ENCODE data around the gene VIPAS39. TPM values are rescaled to one million over a fixed set of nuclear protein-coding genes. Genes with fewer than 3 reads are reported as not detected.
"Not testable (repeated sequence)": the region's sequence is repeated elsewhere in the genome, so short reads cannot be mapped to it uniquely, and the experiment has no call there.

Gene VIPAS39
- total and polyA plus RNA-seq, 2 experiments from 2014 or later, result 14.9 to 25.0 TPM

DNA sequence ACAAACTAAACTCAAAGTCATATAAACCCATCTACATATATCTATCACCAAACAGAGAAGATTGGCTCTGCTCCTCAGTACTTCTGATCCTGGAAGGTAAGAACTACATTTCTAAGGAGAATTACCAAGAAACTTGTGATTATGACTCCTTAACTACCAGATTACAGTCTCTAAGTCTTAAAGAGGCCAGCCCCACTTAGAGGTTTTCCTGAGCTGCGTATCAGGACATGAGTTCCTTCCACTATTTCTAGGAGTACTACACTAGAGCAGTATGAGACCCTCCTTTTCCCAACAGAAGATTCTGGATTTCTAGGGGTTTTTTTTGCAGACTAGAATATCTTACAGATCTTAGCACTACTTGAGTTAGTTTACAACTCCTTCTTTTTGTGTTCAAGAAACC is 34.0 kb downstream of the VIPAS39 start, which contains the start of gene NOXRED1:
Gene NOXRED1 (minus strand): TSS at position 101 of the 400 bp plus-strand sequence. CDS start 634 bp downstream, outside the sequence.
- Histone ChIP-seq H4K20me1 (ENCODE audit: insufficient read depth) (no peaks in the 10 kb centered on the region), H3K9ac (no peak within 1 kb of the TSS), H3K27me3 (replicated peaks; ENCODE audit: insufficient read depth) (no peaks in the 10 kb centered on the region), H3K79me2 (ENCODE audit: insufficient read depth) (no peaks in the 10 kb centered on the region), H2AFZ (no peak within 1 kb of the TSS), H3F3A (ENCODE audit: insufficient read depth) (no peaks in the 10 kb centered on the region), H3K4me3 (no peak within 1 kb of the TSS), H3K9me3 (ENCODE audit: low read depth) (no peaks in the 10 kb centered on the region), H3K4me1 (ENCODE audit: insufficient read depth) (no peaks in the 10 kb centered on the region), H3K27ac (no peak within 1 kb of the TSS), H3K36me3 (ENCODE audit: low read depth) (peaks cover 18% of the 10 kb centered on the region; the same call in 1 of the 2 replicates), H3K4me2 (ENCODE audit: unreplicated experiment) (no peak within 1 kb of the TSS), H3K9me2 (ENCODE audit: insufficient read depth) (no peaks in the 10 kb centered on the region)
- TF ChIP-seq EZH2 (IDR thresholded peaks at IDR 0.05; ENCODE audit: insufficient read depth, poor library complexity, severe bottlenecking) (no peak), EZH2phosphoT487 (IDR thresholded peaks at IDR 0.05; ENCODE audit: insufficient read depth, low read depth) (no peak)
- 97% methylated on average over 1 of the region's 1 CpG for WGBS, 2 experiments (ENCODE audit: low coverage in 1 of 2, low lambda C conversion rate in 2 of 2, missing lambda C conversion rate in 2 of 2)
- in situ Hi-C loops (cut with MboI), result no loop called here
- DNase-seq, result no peak

DNA sequence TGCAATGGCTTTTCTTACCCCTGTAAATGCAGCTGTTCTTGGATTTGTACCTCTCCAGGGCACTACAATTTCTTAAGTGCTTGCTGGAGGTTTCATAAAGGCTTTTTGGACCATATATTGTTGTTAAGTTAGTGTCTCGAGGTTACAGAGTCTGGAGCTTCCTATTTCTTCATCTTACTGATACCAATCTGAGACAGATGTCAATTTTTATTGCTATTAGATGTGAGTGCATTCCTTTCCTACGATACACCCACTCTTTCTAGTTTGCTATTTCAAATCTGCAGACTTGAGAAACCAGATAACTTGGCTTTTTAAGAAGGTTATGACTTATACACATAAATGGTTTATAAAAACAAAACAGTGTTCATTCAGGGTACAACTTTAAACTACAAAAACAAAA is 36.2 kb downstream of the VIPAS39 start:
- Histone ChIP-seq H3K4me2 (ENCODE audit: unreplicated experiment) (no peak overlapping the region), H3K4me1 (ENCODE audit: insufficient read depth) (no peaks in the 10 kb centered on the region), H3F3A (ENCODE audit: insufficient read depth) (peaks cover 10% of the 10 kb centered on the region; the same call in 1 of the 2 replicates), H3K36me3 (ENCODE audit: low read depth) (0 out of 2 replicates have a peak, but pooled peaks cover 5% of the 10 kb centered on the region), H4K20me1 (ENCODE audit: insufficient read depth) (no peaks in the 10 kb centered on the region), H3K9me2 (ENCODE audit: insufficient read depth) (no peaks in the 10 kb centered on the region), H3K4me3 (no peak overlapping the region), H3K9me3 (ENCODE audit: low read depth) (no peaks in the 10 kb centered on the region), H3K27ac (no peak overlapping the region), H3K79me2 (ENCODE audit: insufficient read depth) (no peaks in the 10 kb centered on the region), H2AFZ (no peak overlapping the region), H3K9ac (no peak overlapping the region), H3K27me3 (replicated peaks; ENCODE audit: insufficient read depth) (no peaks in the 10 kb centered on the region)
- in situ Hi-C loops (cut with MboI), result no loop called here
- WGBS, 2 experiments (ENCODE audit: low coverage in 1 of 2, low lambda C conversion rate in 2 of 2, missing lambda C conversion rate in 2 of 2), result 41 to 55% methylated on average over 2 of the region's 2 CpGs
- peak; percentile 4 for DNase-seq
- TF ChIP-seq EZH2phosphoT487 (IDR thresholded peaks at IDR 0.05; ENCODE audit: insufficient read depth, low read depth), result no peak
- no peak for TF ChIP-seq EZH2 (IDR thresholded peaks at IDR 0.05; ENCODE audit: insufficient read depth, poor library complexity, severe bottlenecking)

DNA sequence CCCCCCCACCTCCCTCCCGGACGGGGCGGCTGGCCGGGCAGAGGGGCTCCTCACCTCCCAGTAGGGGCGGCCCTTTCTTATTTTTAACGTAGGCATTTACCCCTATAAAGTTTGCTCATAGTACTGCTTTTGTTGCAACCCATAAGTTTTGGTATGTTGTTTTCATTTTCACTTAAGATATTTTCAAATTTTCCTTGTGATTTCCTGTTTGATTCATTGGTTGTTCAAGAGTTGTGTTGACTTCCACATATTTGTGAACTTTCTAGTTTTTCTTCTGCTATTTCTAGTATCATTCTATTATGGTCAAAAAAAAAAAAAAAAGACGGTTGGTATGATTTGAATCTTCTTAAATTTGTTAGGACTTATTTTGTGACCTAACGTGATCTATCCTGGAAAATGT is 40.6 kb downstream of the VIPAS39 start:
- in situ Hi-C loops (cut with MboI), result no loop called here
- H3K27ac ChIP-seq, result no peak overlapping the region
- no peak overlapping the region for H2AFZ ChIP-seq
- H3K27me3 ChIP-seq (replicated peaks; ENCODE audit: insufficient read depth), result no peaks in the 10 kb centered on the region
- H3K36me3 ChIP-seq (ENCODE audit: low read depth), result no peaks in the 10 kb centered on the region
- TF ChIP-seq EZH2phosphoT487 (IDR thresholded peaks at IDR 0.05; ENCODE audit: insufficient read depth, low read depth) (no peak), EZH2 (IDR thresholded peaks at IDR 0.05; ENCODE audit: insufficient read depth, poor library complexity, severe bottlenecking) (no peak)
- no peaks in the 10 kb centered on the region for H3K9me3 ChIP-seq (ENCODE audit: low read depth)
- no peak overlapping the region for H3K4me2 ChIP-seq (ENCODE audit: unreplicated experiment)
- peaks cover 10% of the 10 kb centered on the region; the same call in 1 of the 2 replicates for H3F3A ChIP-seq (ENCODE audit: insufficient read depth)
- H3K4me1 ChIP-seq (ENCODE audit: insufficient read depth), result no peaks in the 10 kb centered on the region
- H3K9ac ChIP-seq, result no peak overlapping the region
- no peak for DNase-seq
- H4K20me1 ChIP-seq (ENCODE audit: insufficient read depth), result no peaks in the 10 kb centered on the region
- H3K9me2 ChIP-seq (ENCODE audit: insufficient read depth), result no peaks in the 10 kb centered on the region
- WGBS, 2 experiments (ENCODE audit: low coverage in 1 of 2, low lambda C conversion rate in 2 of 2, missing lambda C conversion rate in 2 of 2), result 83 to 91% methylated on average over 4 to 8 of the region's 8 CpGs
- no peak overlapping the region for H3K4me3 ChIP-seq
- no peaks in the 10 kb centered on the region for H3K79me2 ChIP-seq (ENCODE audit: insufficient read depth)

DNA sequence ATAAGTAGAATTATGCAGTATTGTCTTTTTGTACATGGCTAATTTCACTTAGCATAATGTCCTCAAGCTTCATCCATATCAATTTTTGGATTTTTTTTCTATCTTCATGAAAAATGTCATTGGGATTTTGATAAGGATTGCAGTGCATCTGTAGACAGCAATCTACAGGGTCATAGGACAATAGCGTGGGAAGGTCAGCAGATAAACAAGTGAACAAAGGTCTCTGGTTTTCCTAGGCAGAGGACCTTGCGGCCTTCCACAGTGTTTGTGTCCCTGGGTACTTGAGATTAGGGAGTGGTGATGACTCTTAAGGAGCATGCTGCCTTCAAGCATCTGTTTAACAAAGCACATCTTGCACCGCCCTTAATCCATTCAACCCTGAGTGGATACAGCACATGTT is 41.3 kb downstream of the VIPAS39 start:
- H4K20me1 ChIP-seq (ENCODE audit: insufficient read depth); H3K4me3 ChIP-seq; H3K4me2 ChIP-seq (ENCODE audit: unreplicated experiment); H3K9me3 ChIP-seq (ENCODE audit: low read depth); H3K9me2 ChIP-seq (ENCODE audit: insufficient read depth); in situ Hi-C loops (cut with MboI); H3K9ac ChIP-seq; H2AFZ ChIP-seq; DNase-seq; H3K36me3 ChIP-seq (ENCODE audit: low read depth); H3K27ac ChIP-seq; H3K27me3 ChIP-seq (replicated peaks; ENCODE audit: insufficient read depth); H3F3A ChIP-seq (ENCODE audit: insufficient read depth); H3K79me2 ChIP-seq (ENCODE audit: insufficient read depth); H3K4me1 ChIP-seq (ENCODE audit: insufficient read depth): not testable (repeated sequence)
- 95 to 100% methylated on average over 2 of the region's 3 CpGs for WGBS, 2 experiments (ENCODE audit: low coverage in 1 of 2, low lambda C conversion rate in 2 of 2, missing lambda C conversion rate in 2 of 2)

DNA sequence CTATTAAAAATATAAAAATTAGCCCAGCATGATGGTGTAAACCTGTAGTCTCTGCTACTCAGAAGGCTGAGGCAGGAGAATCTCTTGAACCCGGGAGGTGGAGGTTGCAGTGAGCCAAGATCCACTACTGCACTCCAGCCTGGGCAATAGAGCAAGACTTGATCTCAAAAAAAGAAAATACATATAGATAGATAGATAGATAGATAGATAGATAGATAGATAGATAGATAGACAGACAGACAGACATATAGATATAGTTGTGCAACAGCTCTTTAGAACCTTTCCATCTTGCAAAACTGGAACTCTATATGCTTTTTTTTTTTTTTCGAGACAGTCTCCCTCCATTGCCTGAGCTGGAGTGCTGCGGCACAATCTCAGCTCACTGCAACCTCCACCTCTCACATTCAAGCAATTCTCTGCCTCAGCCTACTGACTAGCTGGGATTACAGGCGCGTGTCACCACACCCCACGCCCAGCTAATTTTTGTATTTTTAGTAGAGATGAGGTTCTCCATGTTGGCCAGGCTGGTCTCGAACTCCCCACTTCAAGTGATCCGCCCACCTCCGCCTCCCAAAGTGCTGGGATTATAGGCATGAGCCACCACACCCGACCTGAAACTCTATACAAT is 41.9 kb downstream of the VIPAS39 start:
- H3K4me1 ChIP-seq (ENCODE audit: insufficient read depth); H3K9me3 ChIP-seq (ENCODE audit: low read depth); H3K79me2 ChIP-seq (ENCODE audit: insufficient read depth); H3K4me3 ChIP-seq; H3K9me2 ChIP-seq (ENCODE audit: insufficient read depth); H4K20me1 ChIP-seq (ENCODE audit: insufficient read depth); H3K4me2 ChIP-seq (ENCODE audit: unreplicated experiment); in situ Hi-C loops (cut with MboI); H3K27ac ChIP-seq; H2AFZ ChIP-seq; H3K36me3 ChIP-seq (ENCODE audit: low read depth); H3K9ac ChIP-seq; DNase-seq; H3K27me3 ChIP-seq (replicated peaks; ENCODE audit: insufficient read depth); H3F3A ChIP-seq (ENCODE audit: insufficient read depth): not testable (repeated sequence)
- WGBS, 2 experiments (ENCODE audit: low coverage in 1 of 2, low lambda C conversion rate in 2 of 2, missing lambda C conversion rate in 2 of 2), result 93 to 95% methylated on average over 10 of the region's 10 CpGs
